Dermis microvascular lymphatic vessel endothelial cell (primary cell): Measurements from ENCODE around the gene ADRM1. TPM values are rescaled to one million over a fixed set of nuclear protein-coding genes. Genes with fewer than 3 reads are reported as not detected.

Experiments
- DNase-seq, 2 donors: peaks; one replicate each; pipeline versions ENCODE4 v3.0.0 to v3.0.0-alpha.2; 2010; ENCODE audit warnings: low read depth in 2 of 2
- total RNA-seq: library from RNA; depleted of rRNA; stranded (reverse); fragments of >200 nt; gene quantifications from 2 replicates; pipeline ENCODE4 v1.2.1, GENCODE V29; 2014

The ADRM1 gene
- total RNA-seq, 1 donor from 2014 or later = 94.1 TPM

- no peak for DNase-seq
Observed at GRCh38 chr20:62280303-62280702, 22.5 kb upstream of the ADRM1 start.

- DNase-seq = no peak
Observed at GRCh38 chr20:62281161-62281933, 21.4 kb upstream of the ADRM1 start.

- DNase-seq = no peak
Observed at GRCh38 chr20:62282103-62282502, 20.7 kb upstream of the ADRM1 start.

- DNase-seq = peak; percentile 33 to 57
Observed at GRCh38 chr20:62282877-62283503, 19.8 kb upstream of the ADRM1 start.

- DNase-seq = no peak
Observed at GRCh38 chr20:62284448-62284847, 18.3 kb upstream of the ADRM1 start.

GRCh38 chr20:62285151-62285550, 17.6 kb upstream of the ADRM1 start:
- DNase-seq = no peak

- peak; percentile 99 to 100 for DNase-seq
Observed at GRCh38 chr20:62285722-62286121, 17.1 kb upstream of the ADRM1 start.

GRCh38 chr20:62286493-62287064, 16.2 kb upstream of the ADRM1 start:
- peak in 1 of 2 donors; percentile 40 for DNase-seq

GRCh38 chr20:62287129-62287528, 15.7 kb upstream of the ADRM1 start:
- DNase-seq = no peak

- no peak for DNase-seq
Observed at GRCh38 chr20:62287759-62288534, 14.8 kb upstream of the ADRM1 start.

GRCh38 chr20:62288535-62289105, 14.2 kb upstream of the ADRM1 start:
- no peak for DNase-seq

- no peak for DNase-seq
Observed at GRCh38 chr20:62289131-62289530, 13.7 kb upstream of the ADRM1 start.

- DNase-seq = no peak
Observed at GRCh38 chr20:62289898-62290297, 12.9 kb upstream of the ADRM1 start.

- no peak for DNase-seq
Observed at GRCh38 chr20:62291251-62292066, 11.3 kb upstream of the ADRM1 start.

- DNase-seq = no peak
Observed at GRCh38 chr20:62292108-62292507, 10.7 kb upstream of the ADRM1 start.

GRCh38 chr20:62293111-62293784, 9.5 kb upstream of the ADRM1 start:
- DNase-seq = no peak

GRCh38 chr20:62293946-62294345, 8.9 kb upstream of the ADRM1 start:
- no peak for DNase-seq

- DNase-seq = peak; percentile 54 to 57
Observed at GRCh38 chr20:62294516-62294915, 8.3 kb upstream of the ADRM1 start.

- DNase-seq = no peak
Observed at GRCh38 chr20:62296724-62297448, 5.9 kb upstream of the ADRM1 start.
